HFFc6 (cell line): ENCODE data around the gene CDK14. TPM values are rescaled to one million over a fixed set of nuclear protein-coding genes. Genes with fewer than 3 reads are reported as not detected.

Experiments
- DNase-seq: peaks from one replicate; pipeline ENCODE4 v3.0.0-alpha.2; 2018
- H3K27ac Mint-ChIP-seq: 2 replicates; pipeline ENCODE4 v1.8.0; 2020; ENCODE audit warnings: mild to moderate bottlenecking, mixed read lengths
- H3K27me3 Mint-ChIP-seq: 2 replicates; pipeline ENCODE4 v1.8.0; 2021; ENCODE audit warnings: mild to moderate bottlenecking, moderate library complexity, mixed read lengths; ENCODE audit not compliant: insufficient read depth
- H3K36me3 Mint-ChIP-seq: 2 replicates; pipeline ENCODE4 v1.8.0; 2021; ENCODE audit warnings: low read depth, mixed read lengths
- H3K4me1 Mint-ChIP-seq: 2 replicates; pipeline ENCODE4 v1.8.0; 2020; ENCODE audit warnings: low read depth, mixed read lengths
- H3K4me3 Mint-ChIP-seq: 2 replicates; pipeline ENCODE4 v1.8.0; 2020; ENCODE audit warnings: mild to moderate bottlenecking, moderate library complexity, mixed read lengths
- H3K9me3 Mint-ChIP-seq: 2 replicates; pipeline ENCODE4 v1.8.0; 2020; ENCODE audit warnings: mild to moderate bottlenecking, mixed read lengths
- CTCF ChIP-seq: fragments of 200-600 bp; sonication (generic); IDR thresholded peaks from 2 replicates; pipeline ENCODE4 v1.5.0; 2021; ENCODE audit warnings: antibody characterized with exemption, mild to moderate bottlenecking
- total RNA-seq, 6 experiments: library from RNA; stranded (reverse); fragmentation: NEBNext Ultra II Directional; extraction: Animal tissue kit (Norgen Biotek cat#: 25700); gene quantifications; 2 replicates in 1 of 6; 3 replicates in 5 of 6; pipeline ENCODE4 v1.2.3, GENCODE V29; 2021

The CDK14 gene
- total RNA-seq, 6 experiments from 2014 or later: 18.4 to 28.6 (median 27.2) TPM

- Mint-ChIP-seq H3K27ac (no peak overlapping the region), H3K4me3 (no peak overlapping the region), H3K27me3 (no peaks in the 10 kb centered on the region), H3K4me1 (peaks cover 40% of the 10 kb centered on the region), H3K9me3 (no peaks in the 10 kb centered on the region), H3K36me3 (no peaks in the 10 kb centered on the region; the same call in 1 of the 2 replicates)
- DNase-seq: no peak
- no peak for TF ChIP-seq CTCF
These were observed 598.7 kb downstream of the CDK14 start for GRCh38 chr7:91194841-91195240.

GRCh38 chr7:91196058-91196457 is 599.9 kb downstream of the CDK14 start:
- Mint-ChIP-seq H3K9me3 (no peaks in the 10 kb centered on the region), H3K27ac (no peak overlapping the region), H3K27me3 (no peaks in the 10 kb centered on the region), H3K36me3 (no peaks in the 10 kb centered on the region; the same call in 1 of the 2 replicates), H3K4me3 (no peak overlapping the region), H3K4me1 (peaks cover 34% of the 10 kb centered on the region)
- TF ChIP-seq CTCF: no peak
- DNase-seq: no peak

- Mint-ChIP-seq H3K27ac (no peak overlapping the region), H3K4me1 (peaks cover 11% of the 10 kb centered on the region), H3K36me3 (no peaks in the 10 kb centered on the region; the same call in 1 of the 2 replicates), H3K9me3 (no peaks in the 10 kb centered on the region), H3K4me3 (no peak overlapping the region), H3K27me3 (no peaks in the 10 kb centered on the region; the same call in none of the 2 replicates)
- TF ChIP-seq CTCF: no peak
- no peak for DNase-seq
These were observed 602.2 kb downstream of the CDK14 start for GRCh38 chr7:91198371-91198770.

- DNase-seq: no peak
- Mint-ChIP-seq H3K27ac (no peak overlapping the region), H3K9me3 (no peaks in the 10 kb centered on the region), H3K4me3 (no peak overlapping the region), H3K27me3 (no peaks in the 10 kb centered on the region; the same call in none of the 2 replicates), H3K36me3 (no peaks in the 10 kb centered on the region; the same call in 1 of the 2 replicates), H3K4me1 (peaks cover 3% of the 10 kb centered on the region; the same call in 1 of the 2 replicates)
- TF ChIP-seq CTCF: no peak
These were observed 603.5 kb downstream of the CDK14 start for GRCh38 chr7:91199601-91200000.

GRCh38 chr7:91201442-91202113 is 605.5 kb downstream of the CDK14 start:
- no peak for DNase-seq
- Mint-ChIP-seq H3K4me1 (no peaks in the 10 kb centered on the region), H3K4me3 (no peak overlapping the region), H3K36me3 (no peaks in the 10 kb centered on the region; the same call in 1 of the 2 replicates), H3K27me3 (peaks cover 4% of the 10 kb centered on the region), H3K9me3 (no peaks in the 10 kb centered on the region), H3K27ac (no peak overlapping the region)
- no peak for TF ChIP-seq CTCF
